ENCODE data around the gene TLL1.

GRCh38 chr4:166092797-166093290 lies 219.8 kb downstream of the TLL1 start:
- TF ChIP-seq CTCF (IDR thresholded peaks at IDR 0.05; ENCODE audit: low read length) (no peak), EZH2 (IDR thresholded peaks at IDR 0.05; ENCODE audit: borderline replicate concordance, low read length) (no peak)
